Esophagus (tissue), 2 donors: ENCODE measurements around the gene DNHD1. TPM values are rescaled to one million over a fixed set of nuclear protein-coding genes. Genes with fewer than 3 reads are reported as not detected.

Experiments used
- H3K27ac ChIP-seq, 2 donors: one replicate each; pipeline ENCODE4 v1.5.1; 2013; ENCODE audit warnings: low read depth in 2 of 2, mild to moderate bottlenecking in 2 of 2, inconsistent platforms in 1 of 2, low read length in 1 of 2, moderate library complexity in 1 of 2
- H3K27me3 ChIP-seq, 2 donors: one replicate each; pipeline ENCODE4 v1.6.1; 2013; ENCODE audit warnings: low read length in 2 of 2, control low read depth in 1 of 2, mild to moderate bottlenecking in 1 of 2; ENCODE audit not compliant: insufficient read depth in 2 of 2, control insufficient read depth in 1 of 2
- H3K36me3 ChIP-seq, 2 donors: one replicate each; pipeline ENCODE4 v1.6.1; 2013; ENCODE audit warnings: low read length in 1 of 2; ENCODE audit not compliant: control insufficient read depth in 2 of 2, insufficient read depth in 2 of 2
- H3K4me1 ChIP-seq, 2 donors: one replicate each; pipeline ENCODE4 v1.6.1; 2013; ENCODE audit warnings: low read length in 1 of 2; ENCODE audit not compliant: control insufficient read depth in 2 of 2, insufficient read depth in 2 of 2
- H3K4me3 ChIP-seq, 2 donors: one replicate each; pipeline ENCODE4 v1.5.1; 2013; ENCODE audit warnings: low read length in 2 of 2, mild to moderate bottlenecking in 2 of 2, low read depth in 1 of 2, moderate library complexity in 1 of 2
- H3K9me3 ChIP-seq, 2 donors: one replicate each; pipeline ENCODE4 v1.6.1; 2013; ENCODE audit warnings: mild to moderate bottlenecking in 2 of 2, low read depth in 1 of 2, low read length in 1 of 2, moderate library complexity in 1 of 2; ENCODE audit not compliant: control insufficient read depth in 2 of 2, insufficient read depth in 1 of 2
- WGBS, 2 donors: extraction: QIAGEN DNeasy Blood & Tissue Kit; methylation state at CpG; one replicate each; pipeline ENCODE4 v1.1.7; 2013; 5-methylcytosine and 5-hydroxymethylcytosine counted together
- polyA plus RNA-seq, 2 donors: library from polyadenylated mRNA; stranded (reverse); fragments of 200-250 nt; gene quantifications; one replicate each; pipeline ENCODE4 v1.2.3, GENCODE V29; 2013
- donor health status: healthy with polysubstance abuse.
- donor health status: Bipolar disorder and iron deficiency.

DNHD1 gene
- polyA plus RNA-seq, 2 donors: 2.0 to 7.2 TPM

- H3K27ac ChIP-seq: peak overlapping the region in 1 of 2 donors; percentile 96
- H3K4me3 ChIP-seq: peak overlapping the region; percentile 85 to 96
- H3K27me3 ChIP-seq: no peaks in the 10 kb centered on the region
- 33% methylated on average over 3 of the region's 3 CpGs for WGBS, 2 donors
- H3K4me1 ChIP-seq: peaks cover 6 to 13% of the 10 kb centered on the region in 2 donors
- no peaks in the 10 kb centered on the region for H3K9me3 ChIP-seq
- H3K36me3 ChIP-seq: peaks cover 13 to 33% of the 10 kb centered on the region in 2 donors
Observed at GRCh38 chr11:6604790-6605189, 107.7 kb downstream of the DNHD1 start.

DNA sequence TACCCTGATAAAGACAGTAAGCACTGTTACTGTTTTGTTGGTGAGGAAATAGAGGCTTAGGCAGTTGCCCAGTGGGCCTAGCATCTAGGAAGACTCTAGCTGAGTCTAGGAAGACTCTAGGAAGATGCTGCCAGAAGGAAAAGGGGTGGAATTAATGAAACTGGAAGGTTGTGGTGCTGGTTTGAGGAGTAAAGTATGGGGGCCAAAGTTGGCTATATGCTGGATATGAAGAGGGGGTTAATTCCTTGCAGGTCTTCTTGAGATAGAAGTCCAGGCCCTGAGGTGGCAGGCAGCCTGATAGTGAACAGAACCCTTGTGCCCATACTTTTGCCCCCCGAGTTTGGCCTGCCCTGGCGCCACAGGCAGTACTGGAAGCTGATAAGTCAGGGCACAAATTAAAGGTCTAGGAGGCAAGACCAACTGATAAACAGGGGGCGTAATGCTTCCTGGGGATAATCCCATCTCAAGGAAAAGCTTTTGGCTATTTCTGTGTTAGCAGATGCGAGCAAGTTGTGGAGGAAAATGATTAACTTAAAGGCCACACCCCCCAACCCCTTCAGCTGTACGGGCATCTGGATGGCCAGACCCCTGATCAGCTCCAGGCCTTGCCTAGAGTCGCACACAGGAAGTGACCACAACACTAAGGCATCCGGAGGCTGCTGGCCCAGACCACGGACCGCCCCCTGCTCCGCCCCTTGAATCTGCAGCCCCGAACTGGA lies 109.5 kb downstream of the DNHD1 start:
- 14 to 18% methylated on average over 11 of the region's 11 CpGs for WGBS, 2 donors

DNA sequence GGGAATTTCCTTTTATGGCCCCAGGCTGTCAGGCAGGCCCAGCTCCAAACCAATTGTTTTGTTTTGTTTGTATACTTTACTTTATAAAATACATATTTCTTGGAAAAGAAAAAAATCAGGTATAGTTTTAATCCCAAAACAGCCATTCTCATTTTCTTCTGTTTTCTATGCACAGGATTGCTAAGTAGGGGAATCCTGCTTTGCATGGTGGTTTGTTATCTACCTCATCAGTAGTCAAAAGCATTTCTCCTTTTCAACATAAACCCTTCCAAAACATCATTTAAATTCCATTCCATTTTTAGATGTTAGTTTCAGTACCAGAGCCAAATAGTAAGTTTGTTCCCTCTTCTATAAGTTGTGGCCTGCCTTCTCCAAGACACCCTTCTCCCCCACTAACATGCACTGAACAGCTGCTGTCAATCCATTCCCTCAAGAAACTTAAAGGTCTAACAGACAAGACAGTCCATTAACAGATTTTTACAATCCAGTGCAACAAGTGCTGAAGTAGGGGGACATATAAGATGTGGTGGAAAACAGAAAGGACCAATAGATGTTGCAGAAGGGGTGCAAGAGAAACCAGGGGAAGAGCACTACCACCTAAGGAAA lies 110.2 kb downstream of the DNHD1 start:
- H3K4me1 ChIP-seq: peaks cover 2 to 14% of the 10 kb centered on the region in 2 donors
- no peaks in the 10 kb centered on the region for H3K27me3 ChIP-seq
- H3K36me3 ChIP-seq: peaks cover 13 to 33% of the 10 kb centered on the region in 2 donors
- H3K9me3 ChIP-seq: no peaks in the 10 kb centered on the region
- peak overlapping the region; percentile 89 to 93 for H3K27ac ChIP-seq
- H3K4me3 ChIP-seq: no peak overlapping the region

More for the DNA sequence above, 109.5 kb downstream of the DNHD1 start:
- no peaks in the 10 kb centered on the region for H3K9me3 ChIP-seq
- peak overlapping the region; percentile 89 to 93 for H3K27ac ChIP-seq
- H3K4me1 ChIP-seq: peaks cover 7 to 18% of the 10 kb centered on the region in 2 donors
- H3K4me3 ChIP-seq: no peak overlapping the region
- H3K36me3 ChIP-seq: peaks cover 13 to 33% of the 10 kb centered on the region in 2 donors
- H3K27me3 ChIP-seq: no peaks in the 10 kb centered on the region

GRCh38 chr11:6608011-6608410 lies 110.9 kb downstream of the DNHD1 start:
- Histone ChIP-seq H3K27me3 (no peaks in the 10 kb centered on the region), H3K27ac (peak overlapping the region; percentile 45 to 77), H3K4me1 (peaks cover 2 to 14% of the 10 kb centered on the region in 2 donors), H3K36me3 (peaks cover 13 to 33% of the 10 kb centered on the region in 2 donors), H3K4me3 (no peak overlapping the region), H3K9me3 (no peaks in the 10 kb centered on the region)
- 91 to 92% methylated on average over 9 of the region's 9 CpGs for WGBS, 2 donors

DNA sequence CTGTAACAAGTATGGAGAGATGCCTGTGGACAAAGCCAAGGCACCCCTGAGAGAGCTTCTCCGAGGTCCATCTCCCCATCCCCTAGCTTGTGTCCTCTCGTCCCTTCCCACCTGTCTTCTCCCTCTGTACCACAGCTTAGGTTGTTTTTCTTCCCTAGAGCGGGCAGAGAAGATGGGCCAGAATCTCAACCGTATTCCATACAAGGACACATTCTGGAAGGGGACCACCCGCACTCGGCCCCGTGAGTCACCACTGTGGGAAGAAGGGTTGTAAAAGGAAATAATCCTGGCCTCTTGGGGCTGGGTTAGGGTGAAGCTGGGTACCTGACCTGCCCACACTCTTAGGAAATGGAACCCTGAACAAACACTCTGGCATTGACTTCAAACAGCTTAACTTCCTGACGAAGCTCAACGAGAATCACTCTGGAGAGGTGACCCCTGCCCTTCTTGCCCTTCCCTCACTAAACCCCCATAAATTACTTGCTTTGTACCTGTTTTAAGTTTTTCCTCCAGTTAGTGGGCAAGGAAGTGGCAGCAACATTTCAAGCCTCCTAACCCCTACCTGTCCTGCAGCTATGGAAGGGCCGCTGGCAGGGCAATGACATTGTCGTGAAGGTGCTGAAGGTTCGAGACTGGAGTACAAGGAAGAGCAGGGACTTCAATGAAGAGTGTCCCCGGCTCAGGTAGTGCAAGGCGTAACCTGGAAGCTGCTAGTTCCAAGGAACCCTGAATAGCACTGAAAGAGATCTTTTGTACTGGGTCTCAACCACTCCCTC lies 111.8 kb downstream of the DNHD1 start:
- H3K27ac ChIP-seq: peak overlapping the region; percentile 38 to 77
- H3K4me3 ChIP-seq: no peak overlapping the region
- H3K4me1 ChIP-seq: peaks cover 2 to 14% of the 10 kb centered on the region in 2 donors
- peaks cover 13 to 33% of the 10 kb centered on the region in 2 donors for H3K36me3 ChIP-seq
- no peaks in the 10 kb centered on the region for H3K9me3 ChIP-seq
- no peaks in the 10 kb centered on the region for H3K27me3 ChIP-seq
- 81 to 83% methylated on average over 14 of the region's 14 CpGs for WGBS, 2 donors

GRCh38 chr11:6609502-6610015 lies 112.5 kb downstream of the DNHD1 start:
- Histone ChIP-seq H3K4me3 (no peak overlapping the region), H3K27me3 (no peaks in the 10 kb centered on the region), H3K36me3 (peaks cover 13 to 33% of the 10 kb centered on the region in 2 donors), H3K27ac (peak overlapping the region in 1 of 2 donors; percentile 97), H3K4me1 (peaks cover 2 to 14% of the 10 kb centered on the region in 2 donors), H3K9me3 (no peaks in the 10 kb centered on the region)
- WGBS, 2 donors: 79 to 82% methylated on average over 8 of the region's 8 CpGs

DNA sequence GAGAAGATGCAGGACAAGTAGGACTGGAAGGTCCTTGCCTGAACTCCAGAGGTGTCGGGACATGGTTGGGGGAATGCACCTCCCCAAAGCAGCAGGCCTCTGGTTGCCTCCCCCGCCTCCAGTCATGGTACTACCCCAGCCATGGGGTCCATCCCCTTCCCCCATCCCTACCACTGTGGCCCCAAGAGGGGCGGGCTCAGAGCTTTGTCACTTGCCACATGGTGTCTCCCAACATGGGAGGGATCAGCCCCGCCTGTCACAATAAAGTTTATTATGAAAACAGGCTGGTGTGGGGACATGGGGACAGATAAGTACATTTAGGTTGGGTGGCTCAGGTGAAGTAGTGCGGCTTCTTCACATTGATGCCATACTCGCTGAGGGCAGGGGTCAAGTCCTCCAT lies 113.5 kb downstream of the DNHD1 start:
- WGBS, 2 donors: 89 to 91% methylated on average over 6 of the region's 6 CpGs
- no peaks in the 10 kb centered on the region for H3K27me3 ChIP-seq
- H3K4me1 ChIP-seq: peaks cover 2 to 14% of the 10 kb centered on the region in 2 donors
- H3K4me3 ChIP-seq: peak overlapping the region in 1 of 2 donors; percentile 91
- no peaks in the 10 kb centered on the region for H3K9me3 ChIP-seq
- peaks cover 13 to 41% of the 10 kb centered on the region in 2 donors for H3K36me3 ChIP-seq
- peak overlapping the region; percentile 16 to 97 for H3K27ac ChIP-seq

GRCh38 chr11:6611092-6611962 lies 114.2 kb downstream of the DNHD1 start:
- Histone ChIP-seq H3K27ac (peak overlapping the region; percentile 92 to 97), H3K4me1 (peaks cover 2 to 14% of the 10 kb centered on the region in 2 donors), H3K9me3 (no peaks in the 10 kb centered on the region), H3K36me3 (peaks cover 13 to 47% of the 10 kb centered on the region in 2 donors), H3K4me3 (peak overlapping the region; percentile 91 to 95), H3K27me3 (no peaks in the 10 kb centered on the region)
- WGBS, 2 donors: 9 to 12% methylated on average over 32 to 39 of the region's 39 CpGs

DNA sequence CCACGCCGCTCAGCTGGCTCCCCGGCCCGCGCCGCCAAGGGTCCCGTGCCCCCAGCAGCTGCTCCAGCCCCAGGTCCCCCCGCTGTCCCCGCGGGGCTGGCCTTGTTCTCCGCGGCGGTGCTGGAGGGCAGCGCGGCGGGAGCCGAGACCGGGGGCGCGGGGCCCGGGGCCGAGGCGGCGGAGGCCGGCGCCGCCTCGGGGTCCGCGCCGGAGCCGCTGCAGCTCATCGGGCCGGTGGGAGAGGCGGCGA lies 114.8 kb downstream of the DNHD1 start:
- 1% methylated on average over 19 to 36 of the region's 36 CpGs for WGBS, 2 donors
- Histone ChIP-seq H3K27ac (peak overlapping the region; percentile 92 to 97), H3K4me1 (peaks cover 2 to 11% of the 10 kb centered on the region in 2 donors), H3K9me3 (no peaks in the 10 kb centered on the region), H3K36me3 (peaks cover 13 to 48% of the 10 kb centered on the region in 2 donors), H3K27me3 (no peaks in the 10 kb centered on the region), H3K4me3 (peak overlapping the region; percentile 91 to 95)
